Measurements from ENCODE around the gene PITX3.
"Not testable (repeated sequence)": the region's sequence is repeated elsewhere in the genome, so short reads cannot be mapped to it uniquely, and the experiment has no call there.

PITX3 gene

GRCh38 chr10:102254426-102254825 is 13.1 kb upstream of the PITX3 start:
- DNase-seq, result no peak

GRCh38 chr10:102252508-102252907 is 11.2 kb upstream of the PITX3 start:
- DNase-seq, result not testable (repeated sequence)

DNA sequence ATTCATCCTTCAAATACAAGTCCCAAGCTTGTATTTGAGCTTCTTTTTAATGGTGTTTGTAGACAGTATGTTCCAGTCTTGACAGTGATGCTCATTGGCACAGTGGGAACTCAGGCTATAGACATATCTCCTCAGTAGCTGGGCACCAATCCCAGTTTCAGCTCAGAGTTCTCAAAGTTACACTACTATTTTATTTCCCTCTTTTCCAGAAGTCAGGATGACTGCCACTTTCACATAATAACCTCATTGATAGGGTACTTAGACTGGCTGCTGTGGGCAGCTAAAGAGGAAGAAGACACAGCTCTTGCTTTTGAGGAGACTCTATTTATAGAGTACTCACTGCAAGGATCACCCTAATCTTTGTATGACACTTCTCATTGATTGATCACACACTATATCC is 6.4 kb upstream of the PITX3 start:
- no peak for DNase-seq

DNA sequence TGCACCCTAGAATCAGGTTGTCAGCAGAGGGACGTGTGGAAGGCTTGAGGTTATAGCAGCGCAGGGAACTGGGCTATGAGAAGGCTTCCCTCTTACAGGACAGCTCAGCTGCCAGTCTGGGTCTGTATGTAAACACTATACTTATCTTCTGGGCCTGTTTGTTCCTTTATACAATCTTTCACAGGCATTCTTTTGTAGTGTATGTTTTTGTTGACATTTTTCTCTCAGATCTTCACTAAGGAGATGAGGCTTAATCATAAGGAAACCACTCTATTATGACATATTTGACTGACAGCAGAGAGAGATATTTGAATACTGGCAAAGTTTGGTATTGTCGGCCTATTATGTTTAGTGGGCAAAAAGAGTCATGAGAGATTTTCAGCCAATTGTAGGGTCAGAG is 4.9 kb upstream of the PITX3 start:
- DNase-seq, result no peak

GRCh38 chr10:102245932-102246251 is 4.6 kb upstream of the PITX3 start:
- no peak for DNase-seq

- peak; percentile 95 for DNase-seq
Observed at GRCh38 chr10:102245082-102245931, 4.0 kb upstream of the PITX3 start, which contains the start of gene GBF1. GBF1 (plus strand) TSS chr10:102245532; CDS start chr10:102258939, 13,407 bp downstream.

DNA sequence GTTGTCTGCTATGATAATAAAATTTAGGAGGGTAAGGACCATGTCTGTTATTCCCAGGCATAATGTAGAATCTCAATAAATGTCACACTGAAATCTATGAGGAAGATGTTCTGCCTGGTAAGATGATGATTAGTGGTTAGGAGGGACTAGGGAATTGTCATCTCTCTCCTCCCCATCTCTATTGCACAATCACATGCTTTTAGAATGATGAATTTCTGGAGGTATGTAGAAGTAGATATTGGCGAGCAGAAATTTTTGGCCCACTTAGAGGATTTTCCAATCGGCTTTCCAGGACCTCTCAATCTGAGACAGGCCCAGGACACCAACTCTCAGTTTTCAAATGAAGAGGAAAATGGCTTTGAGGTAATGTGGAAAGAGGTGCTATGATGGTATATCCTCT is 2.0 kb upstream of the PITX3 start:
- DNase-seq, result no peak

DNA sequence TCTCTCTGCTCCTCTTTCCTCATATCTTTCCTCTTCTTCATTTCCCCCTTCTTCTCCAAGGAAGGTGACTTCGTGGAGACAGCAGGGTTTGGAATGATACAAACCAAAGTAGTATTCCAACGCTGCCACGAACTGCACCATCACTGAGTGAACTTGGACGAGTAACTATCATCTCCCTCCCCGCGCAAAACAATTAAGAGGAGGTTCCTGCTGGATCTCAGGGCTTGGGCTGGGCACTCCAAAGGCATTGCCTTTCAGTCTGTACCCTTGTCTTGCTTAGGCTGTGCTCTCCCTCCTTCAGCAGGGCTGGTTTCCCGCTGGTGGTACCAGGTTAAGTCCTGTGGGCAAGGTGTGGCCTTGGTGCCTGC is 790 bp upstream of the PITX3 start:
- DNase-seq, result no peak

DNA sequence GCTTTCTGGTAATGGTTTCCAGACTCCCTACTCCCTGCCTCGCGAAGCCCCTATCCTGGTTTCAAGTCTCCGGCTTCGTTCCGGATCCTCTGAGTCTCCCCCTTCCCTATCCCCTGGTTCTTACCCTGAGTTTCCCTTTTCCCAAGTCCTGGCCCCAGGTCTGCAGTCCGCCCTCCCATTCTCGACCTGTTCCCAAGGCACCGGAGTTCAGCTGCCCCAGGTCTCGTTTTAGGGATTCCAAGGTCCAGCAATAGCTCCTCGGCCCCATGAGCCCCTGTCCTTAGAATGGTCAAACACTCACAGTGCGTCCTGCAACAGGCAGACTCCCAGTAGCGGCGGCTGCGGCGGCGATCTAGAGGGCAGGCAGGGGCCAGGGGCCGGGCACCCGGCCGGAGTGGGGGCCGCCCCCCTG is 274 bp downstream of the PITX3 start:
- no peak for DNase-seq

DNA sequence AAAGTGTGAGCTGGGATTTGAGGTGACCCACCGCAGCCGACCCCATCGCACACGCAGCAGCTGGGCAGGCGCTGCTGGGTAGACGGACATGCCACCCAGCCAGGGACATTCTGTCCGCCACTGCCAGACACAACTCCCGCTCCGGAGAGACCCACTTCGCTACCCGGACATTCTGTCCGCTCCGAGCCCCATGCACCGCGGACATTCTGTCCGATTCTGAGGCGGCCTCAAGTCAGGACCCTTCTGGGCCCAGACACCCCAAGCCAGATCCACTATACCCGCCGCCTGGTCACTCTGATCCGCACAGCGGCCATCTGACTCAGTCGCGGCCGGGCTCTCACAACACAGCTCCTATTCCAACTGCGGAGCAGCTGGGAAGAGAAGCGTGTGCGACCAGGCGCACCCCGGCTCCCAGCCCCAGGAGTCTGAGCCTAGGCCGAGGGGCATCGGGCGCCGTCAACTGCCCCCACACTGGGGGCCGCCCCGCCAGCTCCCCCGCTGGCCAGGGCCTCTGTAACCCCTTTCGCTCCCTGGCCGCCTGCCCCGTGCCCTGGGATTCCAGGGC is 763 bp downstream of the PITX3 start:
- no peak for DNase-seq

- DNase-seq, result no peak
Observed at GRCh38 chr10:102237711-102238252, 3.5 kb downstream of the PITX3 start.

- no peak for DNase-seq
Observed at GRCh38 chr10:102236006-102236405, 5.3 kb downstream of the PITX3 start.

- no peak for DNase-seq
Observed at GRCh38 chr10:102235598-102235920, 5.8 kb downstream of the PITX3 start.

- no peak for DNase-seq
Observed at GRCh38 chr10:102234888-102235597, 6.3 kb downstream of the PITX3 start.

- no peak for DNase-seq
Observed at GRCh38 chr10:102233997-102234396, 7.3 kb downstream of the PITX3 start.

DNA sequence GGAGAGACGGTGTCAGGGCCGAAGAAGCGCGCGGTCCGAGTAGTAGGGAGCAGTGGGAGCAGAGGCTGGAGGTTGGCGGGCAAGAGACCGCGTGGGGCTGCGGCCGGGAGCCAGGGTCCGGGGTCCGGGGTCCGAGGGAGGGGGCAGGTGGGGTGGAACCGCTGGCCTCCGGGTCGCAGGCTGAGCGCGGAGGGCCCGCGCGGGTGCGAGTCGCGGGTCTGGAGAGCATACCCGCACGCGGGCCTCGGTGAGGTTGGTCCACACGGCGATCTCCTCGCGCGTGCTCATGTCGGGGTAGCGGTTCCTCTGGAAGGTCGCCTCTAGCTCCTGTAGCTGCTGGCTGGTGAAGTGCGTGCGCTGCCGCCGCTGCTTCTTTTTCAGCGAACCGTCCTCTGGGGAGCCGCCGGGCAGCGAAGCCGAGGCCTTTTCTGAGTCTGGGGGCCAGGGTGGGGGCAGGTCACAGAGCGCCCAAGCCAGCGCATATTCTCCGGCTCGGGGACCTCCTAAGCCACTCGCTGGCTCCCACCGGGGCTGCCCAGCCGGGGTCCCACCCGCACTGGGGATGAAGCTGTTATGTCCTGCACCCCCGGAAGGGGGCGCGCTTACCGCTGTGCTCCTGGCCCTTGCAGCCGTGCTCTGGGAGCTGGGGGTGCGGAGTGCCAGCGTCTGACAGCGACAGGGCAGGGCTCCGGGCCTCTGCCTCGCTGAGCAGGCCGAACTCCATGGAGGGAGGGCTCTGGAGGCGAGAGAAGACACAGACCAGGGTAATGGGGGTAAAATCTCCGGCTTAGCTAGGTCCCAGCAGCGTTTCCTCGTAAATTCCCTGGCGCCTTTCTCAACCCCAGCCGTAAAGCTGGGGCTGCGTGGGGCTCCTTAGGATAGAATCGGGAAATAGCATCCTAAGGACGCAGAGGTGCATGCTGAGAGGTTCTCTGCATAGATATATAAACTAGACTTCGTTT is 9.7 kb downstream of the PITX3 start:
- DNase-seq, result no peak

DNA sequence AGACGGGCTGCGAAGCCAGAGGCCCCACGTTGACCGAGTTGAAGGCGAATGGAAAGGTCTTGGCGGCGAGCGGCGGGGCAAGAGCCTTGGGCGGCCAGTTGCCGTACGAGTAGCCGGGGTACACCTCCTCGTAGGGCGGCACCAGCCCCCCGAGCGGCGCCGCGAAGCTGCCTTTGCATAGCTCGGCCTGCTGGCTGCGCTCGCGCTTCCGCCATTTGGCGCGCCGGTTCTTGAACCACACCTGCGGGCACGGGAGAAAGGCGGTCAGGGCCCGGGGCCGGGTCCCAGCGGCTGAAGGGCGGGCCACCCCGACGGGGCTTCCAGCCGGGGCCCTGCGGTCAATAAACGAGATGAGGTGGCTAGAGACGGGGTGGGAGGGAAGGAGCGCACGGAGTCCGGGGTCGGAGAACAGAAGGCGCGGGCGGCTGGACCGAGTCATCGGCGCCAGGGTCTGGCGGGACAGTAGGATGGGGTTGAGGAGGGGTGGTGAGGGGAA is 10.4 kb downstream of the PITX3 start:
- DNase-seq, result peak; percentile 5

DNA sequence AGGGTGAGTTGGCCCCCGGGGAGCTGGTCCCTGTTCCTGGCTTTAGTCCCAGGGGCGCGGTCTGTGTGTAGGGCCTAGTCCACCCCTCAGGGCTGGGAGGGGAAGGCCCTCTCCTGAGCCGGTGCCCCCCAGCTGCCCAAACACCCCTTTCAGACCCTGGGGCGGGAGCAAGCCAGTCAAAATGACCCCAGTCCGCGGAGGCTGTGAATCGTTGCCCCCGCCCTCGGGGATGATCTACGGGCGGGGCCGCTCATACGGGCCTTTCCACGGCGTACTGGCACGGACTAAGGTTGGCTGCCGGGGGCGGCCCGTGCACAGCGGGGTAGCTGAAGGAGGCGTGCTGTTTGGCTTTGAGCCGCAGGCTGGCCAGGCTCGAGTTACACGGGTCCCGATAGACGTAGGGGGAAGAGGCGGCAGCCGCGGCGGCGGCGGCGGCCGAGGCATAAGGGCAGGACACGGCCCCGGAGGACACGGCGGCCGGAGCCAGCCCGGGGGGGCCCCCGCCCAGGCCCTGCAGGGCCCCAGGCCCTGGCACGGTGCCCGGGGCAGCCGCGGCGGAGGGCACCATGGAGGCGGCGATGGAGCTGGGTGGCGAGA is 10.9 kb downstream of the PITX3 start:
- DNase-seq, result peak; percentile 34

GRCh38 chr10:102229810-102230263 is 11.5 kb downstream of the PITX3 start:
- DNase-seq, result peak; percentile 40

DNA sequence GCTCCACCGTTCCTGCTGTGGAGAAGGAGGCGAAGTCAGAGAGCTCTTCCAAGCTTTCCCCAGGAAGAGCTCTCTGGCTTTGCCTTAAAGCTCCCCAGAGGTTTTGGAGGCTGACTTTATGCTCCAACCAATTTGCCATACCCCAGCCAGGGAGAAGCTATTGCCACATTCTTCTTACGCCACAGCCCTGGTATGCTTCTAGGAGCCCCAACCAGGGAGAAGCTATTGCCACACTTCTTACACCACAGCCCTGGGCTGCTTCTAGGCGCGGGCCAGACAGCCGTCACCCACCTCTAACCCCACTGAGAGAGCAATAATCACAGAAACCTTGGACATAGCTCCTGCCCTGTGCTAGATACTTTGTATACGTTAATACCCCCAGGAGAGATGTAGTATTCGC is 14.3 kb downstream of the PITX3 start:
- no peak for DNase-seq

DNA sequence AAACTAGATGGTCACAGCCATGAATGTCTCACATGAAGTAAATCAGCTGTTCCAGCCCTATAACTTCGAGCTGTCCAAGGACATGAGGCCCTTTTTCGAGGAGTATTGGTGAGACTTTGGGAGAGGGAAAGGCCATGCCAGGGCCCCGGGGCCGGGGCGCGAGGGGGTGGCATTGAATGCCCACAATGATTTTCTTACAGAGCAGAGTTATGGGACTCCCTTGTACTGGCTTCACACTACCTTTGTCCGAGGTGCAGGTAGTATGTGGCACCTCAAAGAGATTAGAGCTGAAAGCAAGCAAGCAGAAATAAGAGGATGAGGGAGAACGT is 14.8 kb downstream of the PITX3 start:
- no peak for DNase-seq
